Ovary (tissue), 3 donors: ENCODE results near the gene UAP1L1.

Source experiments
- POLR2A ChIP-seq: fragments of 450-650 bp; IDR thresholded peaks from one replicate; pipeline ENCODE4 v1.6.1; 2017; ENCODE audit warnings: antibody characterized with exemption, mild to moderate bottlenecking, moderate library complexity
- TF ChIP-seq, protein P1 (sequence below), 3 donors: fragments of 450-650 bp in 2 of 3; fragments of 200-600 bp in 1 of 3; IDR thresholded peaks; one replicate each; pipeline versions ENCODE4 v1.5.1 to v1.8.0; 2016 to 2022; ENCODE audit warnings: antibody characterized with exemption in 3 of 3, mild to moderate bottlenecking in 1 of 3
- donor health status: DM: no; HTN: no; CAD: no.

DNA sequence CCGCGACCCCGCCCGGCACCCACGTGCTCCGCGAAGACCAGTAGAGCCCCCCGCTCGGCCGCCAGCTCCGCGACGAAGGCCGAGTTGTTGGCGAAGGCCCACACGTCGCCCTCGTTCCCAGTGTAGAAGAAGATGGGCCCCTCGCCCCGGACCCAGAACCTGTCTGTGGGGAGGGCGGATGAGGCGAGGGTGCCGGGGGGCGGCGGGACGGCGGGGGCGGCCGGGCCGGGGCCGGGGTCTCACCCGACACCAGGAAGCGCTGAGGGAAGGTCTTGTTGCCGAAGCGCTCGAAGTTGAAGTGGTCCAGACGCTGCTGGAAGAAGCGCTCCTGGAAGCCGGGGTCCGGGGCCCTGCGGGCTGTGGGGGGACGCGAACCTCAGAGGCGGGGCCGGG is 36.9 kb downstream of the UAP1L1 start:
- TF ChIP-seq, protein P1, sequence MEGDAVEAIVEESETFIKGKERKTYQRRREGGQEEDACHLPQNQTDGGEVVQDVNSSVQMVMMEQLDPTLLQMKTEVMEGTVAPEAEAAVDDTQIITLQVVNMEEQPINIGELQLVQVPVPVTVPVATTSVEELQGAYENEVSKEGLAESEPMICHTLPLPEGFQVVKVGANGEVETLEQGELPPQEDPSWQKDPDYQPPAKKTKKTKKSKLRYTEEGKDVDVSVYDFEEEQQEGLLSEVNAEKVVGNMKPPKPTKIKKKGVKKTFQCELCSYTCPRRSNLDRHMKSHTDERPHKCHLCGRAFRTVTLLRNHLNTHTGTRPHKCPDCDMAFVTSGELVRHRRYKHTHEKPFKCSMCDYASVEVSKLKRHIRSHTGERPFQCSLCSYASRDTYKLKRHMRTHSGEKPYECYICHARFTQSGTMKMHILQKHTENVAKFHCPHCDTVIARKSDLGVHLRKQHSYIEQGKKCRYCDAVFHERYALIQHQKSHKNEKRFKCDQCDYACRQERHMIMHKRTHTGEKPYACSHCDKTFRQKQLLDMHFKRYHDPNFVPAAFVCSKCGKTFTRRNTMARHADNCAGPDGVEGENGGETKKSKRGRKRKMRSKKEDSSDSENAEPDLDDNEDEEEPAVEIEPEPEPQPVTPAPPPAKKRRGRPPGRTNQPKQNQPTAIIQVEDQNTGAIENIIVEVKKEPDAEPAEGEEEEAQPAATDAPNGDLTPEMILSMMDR (IDR thresholded peaks at IDR 0.05), result no peak
- TF ChIP-seq POLR2A, result no peak
